IPS DF 4.7 (cell line): ENCODE measurements around the gene GUCA2A.

Experiments
- DNase-seq: peaks from one replicate; pipeline ENCODE4 v3.0.0-alpha.2; 2013; ENCODE audit warnings: low spot score; ENCODE audit errors: extremely low read depth

GUCA2A gene

GRCh38 chr1:42133809-42134526 lies 30.6 kb downstream of the GUCA2A start:
- no peak for DNase-seq

DNA sequence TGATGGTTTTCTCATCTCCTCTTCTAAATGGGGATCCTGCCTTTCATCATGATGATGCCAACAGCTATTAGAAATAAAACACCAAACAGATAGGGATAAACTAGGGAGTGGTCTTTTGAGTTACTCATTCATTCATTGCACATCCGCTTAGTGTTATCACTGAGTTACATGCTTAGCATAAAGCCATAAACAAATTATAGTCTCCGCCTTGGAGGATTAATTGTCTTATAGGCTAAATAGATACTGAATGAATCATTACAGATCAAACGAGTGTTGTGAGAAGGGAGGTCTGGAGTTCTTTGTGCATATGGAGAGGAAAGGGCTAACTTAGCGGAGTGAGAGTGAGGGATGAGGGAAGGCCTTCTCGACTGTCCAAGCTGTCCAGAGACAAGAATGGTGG lies 31.2 kb downstream of the GUCA2A start:
- DNase-seq: no peak

DNA sequence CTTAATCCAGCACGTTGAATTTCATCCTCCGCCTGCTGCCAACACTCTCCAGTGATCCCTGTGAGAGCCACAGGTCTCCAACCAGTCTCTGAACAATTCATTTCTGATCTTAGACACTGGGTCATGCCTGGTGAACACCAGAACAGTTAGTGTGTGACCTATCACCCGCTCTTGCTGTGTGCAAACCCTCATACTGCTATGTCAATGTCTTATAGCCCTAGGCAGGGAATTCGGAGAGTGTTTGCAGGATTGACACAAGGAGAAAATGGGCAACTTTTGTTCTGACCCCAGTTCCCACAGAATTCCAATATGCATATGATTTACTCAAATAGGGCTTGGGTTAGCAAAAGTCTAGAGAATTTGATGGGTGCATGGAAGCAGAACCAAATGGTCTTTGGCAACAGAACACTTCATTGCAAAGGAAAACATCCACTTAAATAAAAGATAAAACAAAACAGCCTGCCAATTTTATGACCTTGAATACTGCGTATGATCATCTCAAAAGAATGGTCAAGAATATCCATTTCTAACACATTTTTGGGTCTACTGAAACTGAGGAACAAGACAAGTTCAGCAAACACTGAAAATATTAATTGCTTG lies 34.4 kb downstream of the GUCA2A start:
- DNase-seq: no peak

- DNase-seq: no peak
Measured at GRCh38 chr1:42128964-42129363, 35.6 kb downstream of the GUCA2A start.

DNA sequence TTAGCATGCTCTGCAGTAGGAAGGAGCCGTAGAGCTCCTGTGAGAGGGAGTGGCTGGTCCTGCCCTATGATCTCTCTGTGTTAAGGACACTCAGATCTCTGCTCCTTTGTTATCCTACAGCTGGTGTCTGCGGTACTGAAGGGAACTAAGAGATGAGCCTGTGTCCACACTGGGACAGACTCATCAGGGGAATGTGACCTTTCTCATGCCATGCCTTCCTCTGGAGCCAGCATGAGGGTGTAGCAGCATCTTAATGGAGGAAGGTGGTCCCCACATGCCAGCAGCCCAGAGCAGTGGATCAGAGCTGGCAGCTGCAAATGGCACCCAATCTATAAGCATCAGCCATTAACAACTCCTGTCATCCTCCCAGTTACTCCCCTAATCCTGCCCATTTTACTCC lies 36.0 kb downstream of the GUCA2A start:
- DNase-seq: no peak

DNA sequence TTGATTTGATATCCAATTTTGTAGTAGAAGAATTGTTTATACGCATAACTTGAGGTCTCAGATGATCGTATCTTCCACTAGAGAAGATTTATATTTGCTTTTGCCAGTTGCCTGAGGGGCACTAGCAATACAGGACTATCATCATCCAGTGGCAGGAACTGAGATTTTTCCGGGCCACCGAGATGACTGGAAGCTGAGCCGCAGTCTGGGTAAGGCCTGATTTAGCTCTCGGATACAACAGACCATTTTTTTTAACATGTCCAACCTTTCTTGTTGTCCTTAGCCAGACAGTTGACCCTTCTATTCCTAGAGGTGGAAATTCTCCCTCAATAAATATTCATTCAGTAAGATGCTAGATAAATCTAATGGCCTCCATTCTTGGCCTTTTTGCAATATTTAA lies 36.8 kb downstream of the GUCA2A start:
- DNase-seq: no peak

- DNase-seq: no peak
Measured at GRCh38 chr1:42125552-42125951, 39.0 kb downstream of the GUCA2A start.

- no peak for DNase-seq
Measured at GRCh38 chr1:42122408-42122807, 42.1 kb downstream of the GUCA2A start.

GRCh38 chr1:42118125-42118524 lies 46.4 kb downstream of the GUCA2A start:
- no peak for DNase-seq

DNA sequence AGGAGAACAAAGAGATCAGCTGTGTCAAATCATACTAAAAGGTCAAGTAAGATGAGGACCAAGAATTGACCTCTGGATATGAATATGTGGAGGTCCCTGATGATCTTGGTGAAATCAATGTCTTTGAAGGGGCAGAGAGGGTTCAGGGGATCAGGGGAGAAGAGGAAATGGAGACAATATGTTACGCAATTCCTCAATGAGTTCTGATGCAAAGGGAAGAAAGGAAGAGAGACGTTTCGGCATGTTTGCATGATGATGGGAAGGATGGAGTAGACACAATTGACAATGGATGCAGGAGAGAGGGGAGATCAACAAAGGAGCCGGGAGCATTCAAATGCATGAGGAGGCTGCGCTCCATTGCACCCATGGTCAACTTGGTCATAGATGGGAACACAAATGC lies 47.3 kb downstream of the GUCA2A start:
- no peak for DNase-seq

- DNase-seq: no peak
Measured at GRCh38 chr1:42114229-42114628, 50.3 kb downstream of the GUCA2A start.
